Forelimb muscle (tissue), 1 donor: ENCODE results near the gene TBL1X. TPM values are rescaled to one million over a fixed set of nuclear protein-coding genes. Genes with fewer than 3 reads are reported as not detected.

Experiments used
- DNase-seq: peaks from one replicate; pipeline ENCODE4 v3.0.0-alpha.2; 2013; ENCODE audit warnings: low read depth
- polyA plus RNA-seq: library from polyadenylated mRNA; unstranded; fragments of 120-200 nt; gene quantifications from one replicate; pipeline ENCODE4 v1.2.1, GENCODE V29; 2013; ENCODE audit not compliant: insufficient read length

Gene TBL1X
- polyA plus RNA-seq, 1 donor = 8.8 TPM

DNA sequence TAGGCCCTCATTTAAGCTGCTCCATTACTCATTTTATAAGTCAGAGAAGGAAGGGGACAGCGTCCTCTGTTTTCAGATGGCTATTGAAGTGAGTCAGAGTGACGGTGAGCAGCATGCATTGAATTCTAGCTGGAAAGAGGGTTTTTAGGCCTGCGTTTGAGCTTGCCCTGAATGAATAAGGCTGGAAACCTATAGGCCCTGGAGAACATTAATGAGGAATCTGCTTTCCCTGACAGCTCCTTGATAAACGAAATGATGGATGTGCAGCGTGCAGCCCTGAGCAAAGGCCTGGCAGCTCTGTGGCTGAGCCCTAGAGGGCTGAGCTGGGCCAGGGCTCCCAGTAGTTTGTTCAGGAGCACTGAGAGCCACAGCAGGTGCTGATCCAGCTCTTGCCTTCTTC is 33.4 kb downstream of the TBL1X start:
- DNase-seq = no peak

DNA sequence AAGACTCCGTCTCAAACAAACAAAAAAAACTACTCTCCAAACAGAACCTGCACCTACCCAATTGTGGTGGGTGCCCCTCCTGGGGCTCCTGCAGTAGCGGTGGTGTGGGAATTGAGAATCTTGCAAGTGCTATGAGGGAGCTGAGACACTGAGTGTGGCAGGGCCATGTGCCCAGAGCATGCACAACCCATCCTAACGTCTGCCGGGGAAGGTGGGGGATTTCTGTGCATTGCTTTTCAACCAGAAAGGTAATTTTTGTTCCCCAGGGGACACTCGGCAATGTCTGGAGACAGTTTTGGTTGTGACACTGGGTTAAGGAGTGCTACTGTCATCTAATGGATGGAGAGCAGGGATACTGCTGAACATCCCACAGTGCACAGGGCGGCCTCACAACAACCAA is 35.7 kb downstream of the TBL1X start:
- no peak for DNase-seq

DNA sequence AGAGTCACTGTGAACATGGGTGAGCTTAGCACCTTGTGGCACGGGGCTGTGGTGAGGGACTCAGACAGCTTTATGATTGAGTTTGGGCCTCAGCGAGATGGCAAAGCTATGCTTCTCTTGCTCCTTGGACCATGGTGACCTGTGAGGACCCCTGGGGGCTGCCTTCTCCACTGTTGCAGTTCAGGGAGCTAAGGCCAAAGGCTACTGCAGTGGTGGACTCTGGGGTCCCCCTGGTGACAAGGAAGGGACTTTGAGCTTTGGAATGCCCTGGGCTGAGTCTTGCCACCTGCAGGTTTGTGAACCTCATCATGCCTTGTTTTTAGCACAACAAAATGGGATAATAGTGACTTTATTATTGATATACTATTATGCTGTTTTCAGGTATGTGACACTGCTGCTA is 36.5 kb downstream of the TBL1X start:
- no peak for DNase-seq

DNA sequence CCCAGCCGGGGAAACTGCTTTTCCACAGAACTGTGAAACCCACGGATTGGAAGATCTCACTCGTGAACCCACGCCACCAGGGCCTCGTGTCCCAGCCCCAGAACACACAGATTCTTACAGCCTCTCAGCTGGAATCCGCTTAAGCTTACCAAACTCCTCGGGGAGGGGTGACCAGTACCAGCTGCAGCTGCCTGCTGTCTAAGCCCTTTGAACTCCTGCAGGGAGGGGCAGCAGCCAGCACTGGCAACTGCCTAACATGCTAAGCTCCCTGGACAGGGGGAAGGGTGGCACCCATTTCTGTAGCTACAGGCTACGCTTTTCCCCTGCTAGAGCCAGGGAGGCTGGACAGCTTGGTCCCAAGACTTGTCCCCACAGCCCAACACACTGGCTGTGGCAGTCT is 38.4 kb downstream of the TBL1X start:
- no peak for DNase-seq

DNA sequence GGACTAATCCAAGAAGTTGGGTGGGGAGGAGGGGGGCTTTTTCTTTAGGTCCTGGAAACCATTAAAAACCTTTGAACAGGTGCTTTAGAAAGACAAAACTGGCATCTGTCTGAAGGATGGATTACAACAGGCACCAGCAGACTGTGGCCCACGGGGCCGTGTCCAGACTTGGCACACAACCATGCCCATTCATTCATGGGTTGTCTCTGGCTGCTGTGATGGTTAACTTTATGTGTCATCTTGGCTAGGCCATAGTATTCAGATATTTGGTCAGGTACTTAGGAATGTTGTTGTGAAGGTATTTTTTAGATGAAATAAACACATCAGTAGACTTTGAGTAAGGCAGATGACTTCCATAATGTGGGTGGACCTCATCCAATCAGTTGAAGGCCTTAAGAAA is 45.5 kb downstream of the TBL1X start:
- DNase-seq = no peak

DNA sequence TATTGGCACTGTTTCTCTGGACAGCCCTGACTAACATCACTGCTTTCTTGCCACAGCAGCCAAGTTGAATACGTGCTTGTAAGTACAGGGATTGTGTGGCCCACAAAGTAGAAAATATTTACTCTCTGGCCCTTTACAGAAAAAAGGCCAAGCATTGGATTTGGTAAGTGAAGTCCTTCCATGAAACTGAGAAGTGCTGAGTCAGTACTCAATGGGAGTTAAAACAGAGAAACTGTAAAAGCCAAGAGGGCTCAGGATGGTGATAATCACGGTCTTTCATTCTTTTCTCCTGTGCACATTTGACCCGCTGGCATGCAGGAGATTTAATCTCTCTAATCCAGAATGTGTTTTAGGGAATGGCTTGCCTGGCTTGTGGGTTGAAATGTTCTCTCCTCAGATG is 46.1 kb downstream of the TBL1X start:
- no peak for DNase-seq

DNA sequence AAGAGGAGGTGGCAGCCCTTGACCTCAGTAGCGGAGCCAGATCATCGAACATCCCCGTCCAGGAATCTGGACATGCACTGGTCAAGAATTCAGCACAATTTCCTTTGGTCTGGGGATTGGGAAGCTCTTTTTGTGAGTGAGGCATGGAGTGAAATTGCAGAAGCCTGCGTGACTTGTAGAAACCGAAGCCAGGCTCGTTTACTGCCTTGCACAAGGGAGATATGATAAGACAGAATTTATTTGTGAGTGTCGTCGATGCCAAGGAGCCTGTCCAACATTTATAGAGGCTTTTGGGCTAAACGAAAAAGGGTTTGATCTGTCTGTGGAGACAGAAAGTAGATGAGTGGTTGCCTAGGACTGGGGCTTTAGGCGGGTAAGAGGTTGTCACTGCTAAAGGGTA is 50.6 kb downstream of the TBL1X start:
- DNase-seq = no peak

DNA sequence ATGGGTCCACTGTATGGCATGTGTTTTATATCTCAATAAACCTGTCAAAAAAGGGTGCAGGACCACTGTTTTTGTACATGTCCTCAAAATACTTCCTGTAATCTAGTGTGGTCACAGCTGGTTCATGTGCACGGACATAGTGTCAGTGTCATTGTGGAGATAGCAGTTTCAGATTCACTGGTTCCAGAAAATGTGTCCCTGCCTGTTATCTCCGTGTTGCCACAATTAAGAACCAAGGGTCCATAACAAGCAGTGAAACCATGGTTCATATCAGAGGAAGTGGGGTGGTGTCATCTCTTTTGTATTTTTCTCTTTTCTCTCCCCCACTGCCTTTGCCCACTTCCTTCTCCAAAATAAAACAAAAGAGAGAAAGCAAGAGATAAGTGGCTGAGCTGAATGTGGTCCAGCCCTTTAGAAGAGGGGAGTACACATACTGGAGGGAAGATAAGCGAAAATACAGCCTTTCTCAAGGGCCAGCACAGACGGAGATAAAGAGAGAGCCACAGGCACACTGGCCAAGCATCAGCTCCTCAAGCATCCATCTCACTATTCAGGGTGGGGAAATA is 51.2 kb downstream of the TBL1X start:
- DNase-seq = no peak

DNA sequence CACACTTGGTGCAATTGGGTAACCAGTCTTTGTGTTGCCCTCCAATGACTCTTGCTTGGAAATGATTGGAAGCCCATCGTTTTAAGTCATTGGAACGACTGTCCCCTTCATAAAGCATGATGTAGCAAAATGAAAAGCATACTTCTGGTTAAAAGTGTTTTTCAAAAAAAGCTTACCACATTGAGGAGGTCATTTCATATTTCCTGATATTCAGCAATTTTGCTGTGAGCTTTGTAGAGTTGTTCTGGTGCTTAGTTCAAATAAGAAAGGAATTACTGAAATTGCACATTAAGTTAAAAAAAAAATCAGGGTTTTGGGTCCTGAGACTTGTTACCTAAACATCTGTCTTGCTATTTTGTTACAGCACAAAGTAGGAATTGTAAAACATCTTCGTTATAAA is 51.8 kb downstream of the TBL1X start:
- no peak for DNase-seq

DNA sequence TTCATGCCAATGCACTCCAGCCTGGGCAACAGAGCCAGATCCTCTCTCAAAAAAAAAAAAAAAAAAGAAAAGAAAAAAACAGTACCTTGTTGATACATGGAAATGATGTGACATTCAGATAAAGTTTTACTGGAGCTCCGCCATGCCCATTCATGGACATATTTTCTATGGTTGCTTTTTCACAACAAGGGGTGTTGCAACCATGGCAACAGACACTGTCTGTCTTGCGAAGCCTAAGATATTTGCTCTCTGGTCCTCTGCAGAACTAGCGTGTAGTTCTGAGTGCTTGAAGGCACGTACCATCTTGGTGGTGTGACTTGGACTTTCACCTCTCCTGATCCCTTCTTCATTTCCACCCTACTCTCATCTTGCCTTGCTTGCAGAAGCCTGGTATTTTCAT is 53.2 kb downstream of the TBL1X start:
- no peak for DNase-seq

DNA sequence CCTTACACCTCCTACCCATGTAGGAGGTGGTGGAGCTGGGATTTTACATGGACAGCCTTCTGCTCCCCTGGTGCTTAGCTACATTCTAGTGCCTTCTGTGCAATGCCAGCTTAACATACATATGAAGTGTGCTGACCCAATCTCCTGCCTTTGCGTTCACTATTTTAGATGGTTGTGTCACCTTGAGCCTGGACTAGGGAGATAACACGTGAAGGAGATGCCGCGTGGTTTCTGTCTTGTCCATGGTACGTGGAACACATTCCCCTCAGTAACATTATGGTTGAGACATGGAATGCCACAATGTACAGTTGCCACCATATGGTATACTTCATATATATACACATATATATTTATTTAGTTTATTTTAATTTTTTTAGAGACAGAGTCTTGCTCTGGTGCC is 54.0 kb downstream of the TBL1X start:
- no peak for DNase-seq

DNA sequence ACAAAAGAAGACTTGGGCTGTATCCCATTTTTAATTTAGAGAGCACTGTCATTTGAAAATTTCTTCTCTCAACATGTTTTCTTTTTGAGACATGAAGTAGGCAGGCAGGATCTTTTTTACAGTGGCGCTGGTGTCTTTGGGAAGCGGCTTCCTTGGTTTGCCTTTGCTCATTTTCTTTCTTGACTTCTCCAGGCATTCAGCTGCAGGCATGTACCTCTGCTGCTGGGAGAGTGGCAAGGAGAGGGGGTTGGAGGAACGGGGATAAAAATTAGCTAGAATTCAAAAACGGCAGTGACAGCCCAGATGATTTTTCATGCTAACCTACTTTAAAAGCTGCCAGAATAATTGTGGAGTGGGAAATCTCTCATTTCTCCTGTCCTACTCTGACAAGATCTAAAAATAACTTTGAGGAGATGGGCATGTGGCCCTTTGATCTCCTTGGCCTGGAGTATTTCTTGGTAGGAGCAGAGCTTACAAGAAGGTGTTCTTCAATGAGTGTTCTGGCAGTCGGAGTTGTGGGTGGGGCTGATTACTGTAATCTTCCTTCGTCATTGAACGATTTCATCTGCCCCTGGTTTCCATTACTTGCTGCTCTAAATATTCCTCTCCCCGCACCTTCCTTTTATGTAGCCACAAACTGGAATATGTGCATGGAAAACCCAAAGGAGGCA is 54.8 kb downstream of the TBL1X start:
- no peak for DNase-seq

DNA sequence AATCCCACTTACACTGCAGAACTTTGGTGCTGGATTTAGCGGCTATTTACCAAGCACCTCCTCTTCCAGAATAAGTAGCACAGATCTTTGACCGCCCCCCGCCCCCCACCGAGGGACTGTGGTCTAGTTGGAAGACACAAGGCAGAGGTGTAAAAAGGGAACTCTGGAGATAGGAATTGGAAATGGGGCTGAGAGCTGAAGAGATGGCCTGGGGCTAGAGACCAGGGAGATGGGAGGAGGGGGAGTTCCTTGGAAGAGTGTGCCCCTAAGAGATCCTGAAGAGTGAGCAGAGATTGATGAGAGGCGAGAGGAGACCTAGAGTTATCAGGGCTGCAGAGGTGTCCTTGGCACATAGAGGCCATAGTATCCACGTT is 55.3 kb downstream of the TBL1X start:
- DNase-seq = no peak

DNA sequence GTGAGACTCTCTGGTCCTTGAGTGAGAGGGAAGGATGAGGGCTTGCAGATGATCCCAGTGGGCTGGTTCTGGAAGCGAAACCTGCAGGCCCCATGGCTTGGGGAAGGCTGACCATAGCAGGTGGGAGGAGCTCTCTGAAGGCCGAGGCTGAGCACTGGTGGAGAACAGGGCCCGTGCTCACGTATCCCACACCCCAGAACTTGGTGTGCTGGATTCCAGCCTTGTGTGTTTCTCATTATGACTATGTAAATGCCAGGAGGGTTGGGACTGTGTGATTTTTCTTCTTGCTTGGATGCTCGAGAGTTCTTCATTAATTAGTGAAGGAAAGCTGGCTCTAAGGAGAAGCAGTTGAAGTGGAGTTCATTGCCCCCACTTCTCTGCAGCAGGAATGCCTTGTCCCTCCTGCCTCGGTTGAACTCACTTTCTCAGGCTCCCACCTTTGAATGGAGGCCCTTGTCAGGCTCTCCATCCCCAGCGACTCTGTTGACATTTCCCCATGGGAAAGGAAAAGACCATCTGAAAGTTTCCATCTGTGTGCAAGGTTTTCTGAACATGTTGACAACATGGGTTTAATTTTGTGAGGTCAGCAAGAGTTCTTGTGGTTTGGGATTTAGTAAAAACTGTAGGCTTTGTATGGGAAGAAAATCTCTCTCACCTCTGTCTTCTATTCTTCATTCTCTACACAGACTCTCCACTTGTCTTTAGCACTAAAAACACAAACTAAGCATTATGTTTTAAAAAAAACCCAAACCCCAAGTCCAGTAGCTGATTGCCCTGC is 57.7 kb downstream of the TBL1X start:
- no peak for DNase-seq

DNA sequence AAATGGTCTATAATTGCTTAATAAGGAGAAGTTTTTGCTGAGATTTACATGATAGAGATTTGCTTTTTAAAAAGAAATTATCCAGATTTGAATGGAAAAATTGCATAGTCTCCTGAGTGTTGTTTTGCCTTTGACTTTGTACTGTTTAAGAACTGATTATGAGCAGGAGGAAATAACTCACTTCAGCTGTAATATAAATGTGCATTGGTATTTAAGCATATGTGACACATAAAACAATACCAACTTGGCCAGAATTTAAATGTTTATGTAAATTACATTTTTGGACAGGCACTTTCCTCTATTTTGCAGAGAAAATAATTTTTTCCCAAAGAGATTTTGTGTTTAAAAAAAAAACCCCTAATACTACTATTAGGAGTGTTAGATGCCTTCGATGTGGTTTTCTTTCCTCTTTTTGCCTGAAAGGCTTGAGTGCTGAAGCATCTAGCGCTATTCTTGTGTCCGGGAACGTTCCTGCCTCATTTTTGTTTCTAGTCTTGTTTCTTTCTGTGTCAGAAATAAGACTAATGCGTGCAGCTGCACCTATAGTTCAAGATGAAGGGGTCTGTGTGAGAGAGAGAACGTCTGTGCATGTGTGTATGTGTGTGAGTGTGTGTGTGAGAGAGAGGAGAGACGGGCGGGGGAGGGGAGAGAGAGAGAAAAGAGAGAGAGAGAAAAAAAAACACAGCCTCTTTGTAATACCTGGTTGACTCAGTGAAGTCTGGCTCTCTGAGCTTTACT is 60.8 kb downstream of the TBL1X start:
- no peak for DNase-seq

DNA sequence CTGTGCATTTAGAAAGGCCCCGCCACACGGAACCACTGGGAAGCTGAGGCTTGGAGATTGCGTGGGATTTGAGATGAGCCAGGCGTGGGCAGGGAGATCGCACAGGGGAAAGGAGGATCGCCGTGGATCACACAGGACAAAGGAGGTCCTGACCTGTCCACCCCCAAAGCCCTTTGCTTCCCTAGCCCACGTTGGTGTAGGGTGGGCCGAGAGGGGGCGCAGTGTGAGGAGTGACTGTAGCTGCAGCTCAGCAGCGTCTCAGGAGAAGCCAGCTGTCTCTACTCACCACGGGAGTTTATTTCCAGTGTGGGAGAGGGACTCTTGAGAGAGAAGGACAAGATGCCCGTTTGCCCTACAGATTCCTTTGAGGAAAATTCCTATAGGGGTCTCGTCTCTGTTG is 62.1 kb downstream of the TBL1X start:
- no peak for DNase-seq

DNA sequence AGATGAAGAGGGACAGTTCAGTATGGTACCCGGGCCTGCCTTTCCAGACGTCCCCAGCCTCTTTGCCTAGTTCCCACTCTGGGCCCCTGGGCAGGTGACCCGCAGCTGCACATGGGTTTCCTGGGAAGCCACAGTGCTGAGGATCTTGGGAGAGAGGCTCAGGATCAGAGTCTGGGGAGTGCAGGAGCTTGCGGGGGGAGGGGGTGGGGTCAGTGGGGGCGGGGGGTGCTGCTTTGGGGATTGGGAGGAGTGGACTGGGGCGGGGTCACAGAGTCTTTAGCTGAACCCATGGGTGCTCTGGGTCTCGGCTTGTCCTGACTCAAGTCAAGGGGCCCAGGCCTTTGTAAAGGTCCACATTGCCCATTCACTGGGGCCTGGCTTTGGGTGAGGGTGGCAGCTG is 63.6 kb downstream of the TBL1X start:
- DNase-seq = no peak

DNA sequence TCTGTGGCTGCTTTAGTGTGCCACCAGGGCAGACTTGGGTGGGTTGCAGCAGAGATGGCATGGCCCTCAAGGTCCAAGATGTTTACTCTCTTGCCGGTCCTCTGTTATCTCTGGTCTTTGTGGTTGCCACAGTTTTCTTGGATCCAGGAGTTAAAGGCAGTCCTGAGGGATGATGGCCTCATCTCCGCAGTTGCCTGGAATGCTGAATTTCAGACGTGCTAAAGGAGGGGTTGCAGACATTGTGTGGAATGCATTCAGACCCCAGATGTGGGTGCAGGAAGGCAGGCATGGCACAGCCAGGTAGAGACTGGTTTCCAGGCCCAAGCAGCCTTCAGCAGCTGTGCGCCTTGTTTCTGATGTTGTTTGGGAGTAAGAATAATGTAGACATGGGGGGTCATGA is 64.4 kb downstream of the TBL1X start:
- no peak for DNase-seq

DNA sequence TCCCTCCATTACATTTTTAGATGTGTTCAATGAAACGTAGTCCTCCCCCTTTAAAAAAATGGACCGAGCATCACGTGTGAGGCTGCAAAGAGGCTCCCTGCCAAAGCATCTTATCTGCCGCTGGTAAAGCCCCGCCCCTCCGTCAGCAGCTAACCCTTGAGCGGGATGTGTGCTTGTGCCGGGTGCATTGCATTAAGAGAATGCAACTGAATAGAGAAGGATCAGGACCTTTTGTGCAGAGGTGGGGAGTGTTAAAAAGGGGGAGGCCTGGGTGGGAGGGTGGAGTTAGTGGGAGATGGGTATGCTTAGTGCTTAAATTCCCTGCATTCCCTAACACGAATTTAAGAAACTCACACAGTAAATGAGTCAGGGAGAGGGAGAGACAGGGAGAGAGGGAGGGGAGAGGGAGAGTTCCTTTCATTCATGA is 66.0 kb downstream of the TBL1X start:
- peak; percentile 31 for DNase-seq

DNA sequence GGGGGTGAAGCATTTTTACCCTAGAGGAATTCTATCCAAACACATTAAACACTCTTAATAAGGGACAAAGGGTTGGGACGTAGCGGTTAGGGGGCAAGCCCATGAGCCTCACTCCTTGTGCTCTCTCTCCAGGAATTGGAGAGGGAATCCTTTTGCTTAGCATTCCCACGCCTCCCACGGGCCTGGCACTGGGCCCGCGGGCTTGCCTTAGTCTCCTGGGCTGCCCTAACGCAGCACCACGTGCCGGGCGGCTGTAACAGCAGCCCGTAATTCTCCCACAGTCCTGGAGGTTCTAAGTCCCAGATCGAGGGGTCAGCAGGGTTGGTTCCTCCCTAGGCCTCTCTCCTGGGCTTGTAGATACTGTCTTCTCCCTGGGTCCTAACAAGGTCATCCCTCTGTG is 67.5 kb downstream of the TBL1X start:
- no peak for DNase-seq

DNA sequence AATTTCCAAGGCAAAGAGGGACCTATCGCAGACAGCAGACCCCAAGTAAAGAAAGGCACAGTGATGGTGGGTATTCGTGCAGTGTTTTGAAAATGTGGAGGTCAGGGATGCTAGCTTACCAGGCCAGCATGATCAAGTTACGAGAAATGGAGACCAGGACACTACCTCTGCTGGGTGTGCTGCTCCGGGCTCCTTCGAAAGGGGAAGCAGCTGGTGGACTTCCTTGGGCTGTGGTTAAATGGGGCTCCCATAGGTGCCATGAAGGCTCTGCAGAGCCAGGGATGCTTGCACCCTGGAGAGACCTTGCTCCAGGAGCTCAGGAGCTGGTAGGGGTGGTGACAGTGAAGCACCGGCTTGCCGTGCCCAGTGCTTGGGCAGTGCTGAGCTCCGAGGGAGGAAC is 68.8 kb downstream of the TBL1X start:
- DNase-seq = no peak

DNA sequence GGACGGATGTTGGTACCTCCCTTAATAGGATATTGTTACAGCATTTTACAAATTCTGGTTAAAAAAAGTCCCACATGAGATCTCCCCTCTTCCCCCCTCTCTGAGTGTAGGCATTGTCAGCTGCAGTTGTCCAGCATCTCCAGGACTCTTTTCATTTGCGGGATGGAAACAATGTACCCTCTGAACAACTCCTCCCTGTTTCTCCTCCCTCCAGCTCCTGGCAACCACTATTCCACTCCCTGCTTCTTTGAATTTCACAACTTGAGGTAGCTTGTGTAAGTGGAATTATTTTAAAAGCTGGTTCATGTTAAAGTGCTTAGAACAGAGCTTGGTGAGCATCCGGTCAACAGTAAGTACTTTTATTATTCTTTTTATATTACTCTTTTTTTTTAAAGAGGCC is 69.8 kb downstream of the TBL1X start:
- no peak for DNase-seq

DNA sequence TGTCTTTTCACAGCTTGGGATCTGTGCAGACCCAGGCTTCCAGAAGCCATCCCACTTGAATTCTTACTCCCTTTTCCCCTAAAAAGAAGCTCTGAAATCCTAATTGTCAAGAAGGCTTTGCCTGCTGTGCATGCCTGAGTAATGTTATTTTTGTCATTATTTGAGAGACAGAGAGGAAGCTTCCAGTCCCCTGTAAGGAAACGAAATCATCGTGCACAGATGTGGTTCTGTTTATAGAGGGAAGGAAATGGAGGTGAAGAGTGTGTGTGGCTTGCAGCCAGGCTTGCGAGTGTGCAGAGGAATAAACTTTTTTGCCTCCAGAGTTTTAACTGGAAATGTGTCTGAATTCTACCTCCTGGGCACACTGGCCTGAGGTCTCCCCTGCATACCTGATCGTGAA is 70.2 kb downstream of the TBL1X start:
- no peak for DNase-seq
